HS-5 (cell line): ENCODE data around the gene TRPM2.
"Not testable (repeated sequence)": the region's sequence is repeated elsewhere in the genome, so short reads cannot be mapped to it uniquely, and the experiment has no call there.

Experiments used
- DNase-seq: peaks from one replicate; pipeline ENCODE4 v3.0.0-alpha.2; 2012; ENCODE audit warnings: low read depth

The TRPM2 gene

GRCh38 chr21:44375281-44375651 is 21.8 kb downstream of the TRPM2 start:
- DNase-seq, result no peak

DNA sequence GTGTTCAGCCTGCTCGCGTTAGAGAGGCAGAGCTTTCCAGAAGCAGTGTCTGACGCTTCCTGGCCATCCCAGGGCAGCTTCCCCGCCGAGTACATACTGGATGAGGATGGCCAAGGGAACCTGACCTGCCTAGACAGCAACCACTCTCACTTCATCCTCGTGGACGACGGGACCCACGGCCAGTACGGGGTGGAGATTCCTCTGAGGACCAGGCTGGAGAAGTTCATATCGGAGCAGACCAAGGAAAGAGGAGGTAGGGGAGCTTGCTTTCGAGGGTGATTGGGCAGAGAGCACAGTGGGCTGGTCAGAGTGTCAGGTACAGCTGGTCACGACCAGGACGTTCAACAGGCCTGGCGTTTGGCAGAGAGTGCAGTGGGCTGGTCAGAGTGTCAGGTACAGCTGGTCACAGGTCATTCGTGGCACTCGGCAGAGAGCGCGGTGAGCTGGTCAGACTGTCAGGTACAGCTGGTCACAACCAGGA is 22.4 kb downstream of the TRPM2 start:
- no peak for DNase-seq

- no peak for DNase-seq
Measured at GRCh38 chr21:44376606-44377005, 23.2 kb downstream of the TRPM2 start.

GRCh38 chr21:44377201-44377921 is 23.9 kb downstream of the TRPM2 start:
- DNase-seq, result no peak

- DNase-seq, result no peak
Measured at GRCh38 chr21:44377922-44378645, 24.7 kb downstream of the TRPM2 start.

DNA sequence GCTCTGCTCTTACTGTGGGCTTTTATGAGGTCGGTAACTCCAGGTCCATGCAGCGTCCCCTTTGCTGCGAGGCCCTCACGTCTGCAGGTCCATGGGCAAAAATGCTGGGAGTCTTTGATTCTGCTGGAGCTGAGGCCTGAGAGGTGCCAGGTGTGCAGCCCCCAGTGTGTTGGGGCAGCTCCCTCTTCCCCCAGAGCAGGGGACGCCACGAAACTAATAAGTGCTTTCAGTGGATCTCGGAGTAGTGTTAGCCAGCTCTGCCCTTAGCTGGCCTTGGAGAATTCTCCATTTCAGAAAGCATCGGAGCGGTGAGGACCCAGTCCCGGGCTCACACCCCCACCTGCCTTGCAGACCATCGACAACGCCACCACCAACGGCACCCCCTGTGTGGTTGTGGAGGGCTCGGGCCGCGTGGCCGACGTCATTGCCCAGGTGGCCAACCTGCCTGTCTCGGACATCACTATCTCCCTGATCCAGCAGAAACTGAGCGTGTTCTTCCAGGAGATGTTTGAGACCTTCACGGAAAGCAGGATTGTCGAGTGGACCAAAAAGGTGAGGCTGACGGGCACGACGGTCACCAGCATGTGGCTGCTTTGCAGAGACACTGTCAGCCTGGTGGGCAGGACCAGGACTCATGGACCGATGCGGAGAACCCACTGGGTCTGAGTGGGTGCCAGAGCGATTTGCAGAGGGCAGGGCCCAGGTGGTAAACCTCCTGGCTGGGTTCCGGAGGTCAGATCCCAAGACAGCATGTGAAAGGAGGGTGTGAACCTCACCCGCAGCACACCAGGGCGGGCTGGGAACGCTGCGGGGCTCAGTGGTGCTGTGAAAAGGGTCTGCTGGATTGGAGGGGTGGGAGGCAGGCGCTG is 25.5 kb downstream of the TRPM2 start:
- DNase-seq, result no peak

- DNase-seq, result no peak
Measured at GRCh38 chr21:44379515-44379848, 26.1 kb downstream of the TRPM2 start.

DNA sequence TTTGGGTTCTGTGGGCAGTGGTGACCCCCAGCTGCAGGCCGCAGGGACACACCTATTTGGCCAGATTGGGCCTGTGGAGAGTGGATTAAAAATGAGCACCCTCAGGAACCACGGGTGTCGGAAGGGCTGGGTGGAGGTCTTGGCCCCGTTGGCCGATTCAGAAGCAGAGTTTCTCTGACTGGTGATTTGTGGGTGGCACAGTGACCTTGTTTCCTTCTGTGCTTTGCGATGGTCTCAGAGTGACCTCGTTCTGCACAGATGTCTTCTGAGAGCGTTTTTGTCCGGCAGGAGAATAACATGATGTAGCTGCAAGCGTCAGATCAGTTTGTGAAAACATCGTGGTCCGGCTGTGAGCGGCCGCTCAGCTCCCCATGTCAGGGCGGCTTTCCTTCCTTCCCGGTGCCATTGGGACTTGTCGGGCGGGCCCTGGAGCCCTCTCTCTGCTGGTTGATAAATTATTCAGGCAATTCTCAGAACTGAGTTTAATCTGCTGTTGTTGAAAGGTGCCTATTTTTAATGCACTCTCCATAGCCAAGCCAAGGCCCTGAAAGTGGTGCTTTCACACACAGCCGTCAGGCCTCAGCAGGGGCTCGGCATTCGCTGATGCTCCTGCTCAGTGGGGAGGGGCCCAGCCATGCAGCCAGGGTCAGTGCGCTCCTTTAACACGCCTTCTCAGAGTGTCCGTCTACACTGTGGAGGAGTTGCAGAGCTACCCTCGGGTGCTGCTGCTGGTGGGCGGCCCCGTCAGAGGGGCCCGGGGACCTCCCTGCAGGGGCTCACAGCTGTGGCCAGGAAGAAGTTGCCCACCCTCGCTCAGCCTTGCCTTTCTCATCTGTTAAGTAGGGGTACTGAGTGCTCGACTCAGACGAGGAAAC is 26.8 kb downstream of the TRPM2 start:
- no peak for DNase-seq

- no peak for DNase-seq
Measured at GRCh38 chr21:44380876-44381275, 27.5 kb downstream of the TRPM2 start.

GRCh38 chr21:44381874-44382273 is 28.5 kb downstream of the TRPM2 start:
- no peak for DNase-seq

DNA sequence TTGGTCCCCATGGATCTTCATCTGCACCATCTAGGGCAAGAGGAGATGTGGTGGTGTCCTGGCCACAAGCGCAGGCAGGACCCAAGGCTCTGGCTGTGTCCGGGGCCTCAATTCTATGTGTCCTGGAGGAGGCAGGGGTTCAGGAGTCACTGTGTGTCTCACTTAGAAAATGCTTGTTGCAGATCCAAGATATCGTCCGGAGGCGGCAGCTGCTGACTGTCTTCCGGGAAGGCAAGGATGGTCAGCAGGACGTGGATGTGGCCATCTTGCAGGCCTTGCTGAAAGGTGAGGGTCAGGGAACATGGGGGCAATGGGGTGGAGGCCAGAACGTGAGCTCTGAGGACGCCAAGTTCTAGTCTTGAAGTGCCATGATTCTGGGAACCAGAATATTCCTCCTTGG is 29.1 kb downstream of the TRPM2 start:
- DNase-seq, result no peak

DNA sequence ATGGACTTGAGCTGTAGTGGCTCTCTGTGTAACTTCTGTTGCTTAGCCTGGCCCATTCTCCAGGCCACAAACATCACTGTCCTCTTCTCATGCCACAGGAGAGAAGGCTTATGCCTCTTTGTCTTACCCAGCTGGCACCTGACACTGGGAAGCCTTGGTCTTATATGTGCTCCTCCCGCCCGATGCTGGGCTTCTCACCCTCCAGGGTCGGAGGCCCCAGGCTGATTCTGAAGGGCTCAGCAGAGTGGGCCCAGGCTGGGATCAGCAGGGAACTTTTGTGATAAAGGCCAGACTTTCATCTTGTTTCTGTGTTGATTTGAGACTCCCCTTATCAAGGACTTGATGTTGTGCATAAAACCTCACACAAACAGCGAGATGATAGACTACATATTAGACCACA is 29.8 kb downstream of the TRPM2 start:
- DNase-seq, result no peak

GRCh38 chr21:44384968-44385367 is 31.5 kb downstream of the TRPM2 start:
- DNase-seq, result no peak

GRCh38 chr21:44389335-44389734 is 35.9 kb downstream of the TRPM2 start:
- no peak for DNase-seq

DNA sequence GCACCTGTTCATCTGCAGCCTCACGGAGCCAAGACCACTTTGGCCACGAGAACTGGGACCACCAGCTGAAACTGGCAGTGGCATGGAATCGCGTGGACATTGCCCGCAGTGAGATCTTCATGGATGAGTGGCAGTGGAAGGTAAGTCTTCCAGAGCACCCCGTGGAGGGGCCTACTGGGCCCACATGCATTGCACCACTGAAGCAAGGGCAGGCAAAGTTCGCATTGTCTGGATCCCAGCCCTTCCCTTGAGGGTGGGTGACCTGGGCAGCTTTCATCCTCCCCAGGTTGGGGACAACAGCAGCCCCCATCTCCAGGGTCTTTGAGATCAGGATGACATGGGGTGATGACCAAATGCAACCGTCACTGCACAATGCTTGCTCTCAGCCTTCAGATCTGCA is 37.5 kb downstream of the TRPM2 start:
- DNase-seq, result no peak

DNA sequence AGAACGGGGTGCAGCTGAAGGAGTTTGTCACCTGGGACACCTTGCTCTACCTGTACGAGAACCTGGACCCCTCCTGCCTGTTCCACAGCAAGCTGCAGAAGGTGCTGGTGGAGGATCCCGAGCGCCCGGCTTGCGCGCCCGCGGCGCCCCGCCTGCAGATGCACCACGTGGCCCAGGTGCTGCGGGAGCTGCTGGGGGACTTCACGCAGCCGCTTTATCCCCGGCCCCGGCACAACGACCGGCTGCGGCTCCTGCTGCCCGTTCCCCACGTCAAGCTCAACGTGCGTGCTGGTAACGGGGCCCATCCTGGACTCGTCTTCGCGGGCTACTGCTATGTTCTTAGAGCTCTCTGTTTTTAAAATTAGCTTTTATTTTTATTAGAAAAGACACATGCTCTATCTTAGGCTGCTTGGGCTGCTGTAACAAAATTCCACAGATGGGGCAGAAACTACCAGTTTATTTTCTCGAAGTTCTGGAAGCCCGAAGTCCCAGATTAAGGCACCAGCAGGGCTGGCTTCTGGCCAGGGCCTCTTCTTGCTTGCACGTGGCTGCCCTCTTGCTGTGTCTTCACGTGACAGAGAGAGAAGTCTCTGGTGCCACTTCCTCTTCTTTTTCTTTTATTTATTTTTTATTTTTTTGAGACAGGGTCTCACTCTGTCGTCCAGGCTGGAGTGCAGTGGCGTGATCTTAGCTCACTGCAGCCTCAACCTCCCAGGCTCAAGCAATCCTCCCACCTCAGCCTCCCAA is 38.1 kb downstream of the TRPM2 start:
- DNase-seq, result no peak

- DNase-seq, result no peak
Measured at GRCh38 chr21:44392185-44392584, 38.8 kb downstream of the TRPM2 start.

DNA sequence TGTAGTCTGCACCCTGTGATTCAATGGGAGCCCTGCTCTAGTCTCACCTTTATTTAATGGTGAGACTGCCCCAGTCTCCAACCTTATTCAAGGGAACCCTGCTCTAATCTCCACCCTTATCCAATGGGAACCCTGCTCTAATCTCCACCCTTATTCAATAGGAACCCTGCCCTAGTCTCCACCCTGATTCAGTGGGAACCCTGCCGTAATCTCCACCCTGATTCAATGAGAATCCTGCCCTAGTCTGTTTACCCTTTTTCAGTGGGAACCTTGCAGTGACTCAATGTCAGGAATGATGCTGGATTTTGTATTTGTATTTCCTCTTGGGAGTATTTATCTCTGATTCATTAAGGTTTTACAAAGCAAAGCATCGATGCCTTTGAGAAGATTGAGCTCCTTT is 39.5 kb downstream of the TRPM2 start:
- no peak for DNase-seq

GRCh38 chr21:44394733-44395132 is 41.3 kb downstream of the TRPM2 start:
- DNase-seq, result no peak

- no peak for DNase-seq
Measured at GRCh38 chr21:44395260-44395659, 41.8 kb downstream of the TRPM2 start.

DNA sequence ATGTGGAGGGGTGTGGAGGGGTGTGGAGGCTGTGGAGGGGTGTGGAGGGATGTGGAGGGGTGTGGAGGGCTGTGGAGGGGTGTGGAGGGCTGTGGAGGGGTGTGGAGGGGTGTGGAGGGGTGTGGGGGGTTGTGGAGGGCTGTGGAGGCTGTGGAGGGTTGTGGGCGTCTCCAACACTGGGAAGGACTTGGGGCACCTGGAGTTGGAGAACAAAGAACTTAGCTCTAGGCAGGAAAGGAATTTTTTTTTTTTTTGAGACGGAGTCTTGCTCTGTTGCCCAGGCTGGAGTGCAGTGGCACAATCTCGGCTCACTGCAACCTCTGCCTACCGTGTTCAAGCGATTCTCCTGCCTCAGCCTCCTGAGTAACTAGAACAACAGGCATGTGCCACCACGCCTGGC is 43.4 kb downstream of the TRPM2 start:
- not testable (repeated sequence) for DNase-seq
